Activated CD8-positive, alpha-beta T cell treated with anti-CD3 and anti-CD28 coated beads for 36 hours (primary cell): ENCODE results near the gene PTOV1. TPM values are rescaled to one million over a fixed set of nuclear protein-coding genes. Genes with fewer than 3 reads are reported as not detected.

Source experiments
- ATAC-seq: fragments of 200-7000 bp; cut with Tn5 transposase; one replicate; pipeline ENCODE4 v1.10.0; 2021; ENCODE audit warnings: mild to moderate bottlenecking, moderate library complexity
- CTCF ChIA-PET: fragments of 350-600 bp; sonication (Branson Sonifier 250); formaldehyde crosslinking; loops from one replicate; lab custom pipeline; 2021; ENCODE audit warnings: antibody characterized with exemption; lab: Charles Lee
- POLR2A ChIA-PET: fragments of 350-600 bp; sonication (Branson Sonifier 250); formaldehyde crosslinking; loops from one replicate; lab custom pipeline; 2021; ENCODE audit warnings: antibody characterized with exemption; lab: Charles Lee
- DNase-seq: peaks from one replicate; pipeline ENCODE4 v3.0.0-alpha.2; 2020
- H3K27ac Mint-ChIP-seq: one replicate; pipeline ENCODE4 v1.8.0; 2021; ENCODE audit warnings: mild to moderate bottlenecking, mixed read lengths
- H3K27me3 Mint-ChIP-seq: one replicate; pipeline ENCODE4 v1.8.0; 2021; ENCODE audit warnings: mixed read lengths
- H3K36me3 Mint-ChIP-seq: one replicate; pipeline ENCODE4 v1.8.0; 2021; ENCODE audit warnings: low read depth, mixed read lengths
- H3K4me1 Mint-ChIP-seq: one replicate; pipeline ENCODE4 v1.8.0; 2021; ENCODE audit warnings: low read depth, mixed read lengths
- H3K4me3 Mint-ChIP-seq: one replicate; pipeline ENCODE4 v1.8.0; 2021; ENCODE audit warnings: mild to moderate bottlenecking, moderate library complexity, mixed read lengths
- H3K9me3 Mint-ChIP-seq: one replicate; pipeline ENCODE4 v1.8.0; 2021; ENCODE audit warnings: mixed read lengths
- CTCF ChIP-seq: fragments of 200-600 bp; IDR thresholded peaks from one replicate; pipeline ENCODE4 v1.8.0; 2022; ENCODE audit warnings: antibody characterized with exemption, mild to moderate bottlenecking
- intact Hi-C: fragments of 100-400 bp; cut with micrococcal nuclease; formaldehyde crosslinking; loops from one replicate; pipeline ENCODE4 v1.10.0; 2022
- total RNA-seq, 2 experiments: library from RNA; stranded (reverse); gene quantifications; one replicate each; pipeline ENCODE4 v1.2.3, GENCODE V29; 2021

Gene PTOV1
- total RNA-seq, 2 experiments from 2014 or later = 87.4 to 88.5 TPM

- Mint-ChIP-seq H3K4me1 (peaks cover 28% of the 10 kb centered on the region), H3K4me3 (no peak overlapping the region), H3K27ac (no peak overlapping the region), H3K27me3 (no peaks in the 10 kb centered on the region), H3K9me3 (no peaks in the 10 kb centered on the region), H3K36me3 (peaks cover 20% of the 10 kb centered on the region)
- no peak for TF ChIP-seq CTCF
- intact Hi-C loops = no loop called here
- DNase-seq (no peak), ATAC-seq (no peak)
- POLR2A ChIA-PET = interaction anchor here (1.2 to 8.9 kb wide), 4 partner anchors 10 to 40 kb away, joined by 3 to 48 read pairs (median 8); partner anchors contain the start of genes AKT1S1, ATF5 and NUP62
- CTCF ChIA-PET = interaction anchor here (1.1 to 2.7 kb wide), 8 partner anchors 9 to 25 kb away, joined by 4 to 10 read pairs (median 4); partner anchors contain the start of genes AKT1S1 and TBC1D17
These were observed 38.2 kb downstream of the PTOV1 start for GRCh38 chr19:49889038-49889686.

GRCh38 chr19:49889687-49890348 lies 38.9 kb downstream of the PTOV1 start:
- CTCF ChIA-PET = interaction anchor here (1.1 to 2.7 kb wide), 7 partner anchors 9 to 25 kb away, joined by 4 to 10 read pairs (median 6); no protein-coding TSS in a partner anchor
- H3K27me3 Mint-ChIP-seq = no peaks in the 10 kb centered on the region
- H3K36me3 Mint-ChIP-seq = peaks cover 15% of the 10 kb centered on the region
- TF ChIP-seq CTCF = peak; percentile 87
- POLR2A ChIA-PET = interaction anchor here (0.9 to 8.9 kb wide), 5 partner anchors 11 to 38 kb away, joined by 3 to 48 read pairs (median 3); partner anchors contain the start of genes AKT1S1, ATF5 and NUP62
- no peaks in the 10 kb centered on the region for H3K9me3 Mint-ChIP-seq
- intact Hi-C loops = no loop called here
- H3K4me1 Mint-ChIP-seq = peaks cover 31% of the 10 kb centered on the region
- peak; percentile 83 for DNase-seq
- H3K27ac Mint-ChIP-seq = peak overlapping the region; percentile 76
- peak overlapping the region; percentile 68 for H3K4me3 Mint-ChIP-seq
- ATAC-seq = peak; percentile 68

- POLR2A ChIA-PET = interaction anchor here (0.5 to 8.9 kb wide), 6 partner anchors 9 to 38 kb away, joined by 3 to 48 read pairs (median 4); partner anchors contain the start of genes AKT1S1, ATF5 and NUP62
- TF ChIP-seq CTCF = peak; percentile 46
- ATAC-seq = peak; percentile 80
- Mint-ChIP-seq H3K4me3 (peak overlapping the region; percentile 68), H3K27ac (peak overlapping the region; percentile 76), H3K36me3 (peaks cover 11% of the 10 kb centered on the region), H3K9me3 (no peaks in the 10 kb centered on the region), H3K27me3 (no peaks in the 10 kb centered on the region), H3K4me1 (peaks cover 38% of the 10 kb centered on the region)
- intact Hi-C loops = no loop called here
- DNase-seq = peak; percentile 77
- CTCF ChIA-PET = interaction anchor here (1.1 to 2.7 kb wide), 7 partner anchors 9 to 24 kb away, joined by 4 to 10 read pairs (median 6); no protein-coding TSS in a partner anchor
These were observed 39.7 kb downstream of the PTOV1 start for GRCh38 chr19:49890349-49891311.

GRCh38 chr19:49891393-49891792 lies 40.4 kb downstream of the PTOV1 start:
- Mint-ChIP-seq H3K4me1 (peaks cover 45% of the 10 kb centered on the region), H3K9me3 (no peaks in the 10 kb centered on the region), H3K27ac (peak overlapping the region; percentile 34), H3K27me3 (no peaks in the 10 kb centered on the region), H3K36me3 (peaks cover 11% of the 10 kb centered on the region), H3K4me3 (no peak overlapping the region)
- ATAC-seq (no peak), DNase-seq (no peak)
- intact Hi-C loops = no loop called here
- no peak for TF ChIP-seq CTCF
- ChIA-PET CTCF (interaction anchor here (1.8 to 2.7 kb wide), 2 partner anchors 10 to 14 kb away, joined by 10 read pairs; no protein-coding TSS in a partner anchor), POLR2A (interaction anchor here (1.1 to 8.9 kb wide), 3 partner anchors 15 to 37 kb away, joined by 4 to 48 read pairs (median 9); partner anchors contain the start of genes AKT1S1, ATF5 and NUP62)
